ENCODE results near the gene DDC. TPM values are rescaled to one million over a fixed set of nuclear protein-coding genes. Genes with fewer than 3 reads are reported as not detected.

DDC gene
- total RNA-seq, 1 experiment from 2014 or later = not detected

- TF ChIP-seq CTCF (IDR thresholded peaks at IDR 0.05 in 2 of 3, conservative IDR thresholded peaks at IDR 0.05 in 1 of 3; ENCODE audit: borderline replicate concordance in 1 of 3, insufficient read depth in 1 of 3, low read depth in 2 of 3, low read length in 2 of 3) = no peak
- TF ChIP-seq ELF1 (IDR thresholded peaks at IDR 0.05; ENCODE audit: borderline replicate concordance, low read depth) = no peak
- TF ChIP-seq SIN3A (IDR thresholded peaks at IDR 0.05; ENCODE audit: low read depth) = no peak
- no peak for TF ChIP-seq POLR2AphosphoS5 (IDR thresholded peaks at IDR 0.05; ENCODE audit: low read depth, low read length)
- TF ChIP-seq TCF7L2 (IDR thresholded peaks at IDR 0.05; ENCODE audit: borderline replicate concordance, extremely low read depth, insufficient read depth, insufficient read length) = no peak
- TF ChIP-seq FOSL1 (IDR thresholded peaks at IDR 0.05; ENCODE audit: low read depth) = no peak
- no peak for TF ChIP-seq JUND (IDR thresholded peaks at IDR 0.05)
Observed at GRCh38 chr7:50488379-50488778, 76.8 kb downstream of the DDC start (continued).

- Histone ChIP-seq H3K4me2 (ENCODE audit: low read length) (no peak overlapping the region), H4K20me1 (ENCODE audit: insufficient read depth) (no peaks in the 10 kb centered on the region), H3K27me3 (ENCODE audit: insufficient read depth, low read length) (no peaks in the 10 kb centered on the region), H3K27ac (ENCODE audit: low read depth, low read length) (no peak overlapping the region), H3K79me2 (ENCODE audit: insufficient read depth, low read length) (no peaks in the 10 kb centered on the region), H2AFZ (ENCODE audit: low read depth, low read length, poor library complexity, severe bottlenecking) (no peak overlapping the region), H3K4me3 (replicated peaks in 1 of 2; ENCODE audit: low read depth in 1 of 2, low read length in 2 of 2) (no peak overlapping the region), H3K36me3 (ENCODE audit: control insufficient read depth in 1 of 2, insufficient read depth in 2 of 2, low read length in 2 of 2) (no peaks in the 10 kb centered on the region), H3K9ac (ENCODE audit: low read length) (no peak overlapping the region), H3K9me2 (ENCODE audit: insufficient read depth) (0 out of 2 replicates have a peak, but pooled peaks cover 3% of the 10 kb centered on the region), H3K9me3 (ENCODE audit: control insufficient read depth in 1 of 2, insufficient read depth in 1 of 2, low read depth in 1 of 2, low read length in 2 of 2) (no peaks in the 10 kb centered on the region), H3K4me1 (ENCODE audit: control insufficient read depth in 1 of 2, insufficient read depth in 2 of 2, low read length in 2 of 2) (no peaks in the 10 kb centered on the region)
- ChIA-PET POLR2A (no interaction called here), CTCF (no interaction called here), RAD21 (ENCODE audit: low non-redundant PET in 1 of 2, low total read pairs in 2 of 2, uncharacterized antibody in 2 of 2, unreplicated experiment in 2 of 2) (no interaction called here)
- no TSS peak for BruUV-seq (replicated peaks)
- TF ChIP-seq CBX3 (IDR thresholded peaks at IDR 0.05; ENCODE audit: low read depth) (no peak), ATF3 (IDR thresholded peaks at IDR 0.05) (no peak), ELF1 (IDR thresholded peaks at IDR 0.05; ENCODE audit: borderline replicate concordance, low read depth) (no peak), JUND (IDR thresholded peaks at IDR 0.05) (no peak), ZBTB33 (IDR thresholded peaks at IDR 0.05; ENCODE audit: extremely low read depth, insufficient replicate concordance, low read length) (no peak)
- intact Hi-C loops (cut with micrococcal nuclease) = no loop called here
- ATAC-seq (no peak), DNase-seq (ENCODE audit: low read depth, low spot score) (no peak)
Observed at GRCh38 chr7:50486512-50486911, 78.7 kb downstream of the DDC start.

Data from HCT116 (cell line).